PC-9 (cell line): ENCODE measurements around the gene MS4A10. TPM values are rescaled to one million over a fixed set of nuclear protein-coding genes. Genes with fewer than 3 reads are reported as not detected.

Experiments used
- BruUV-seq: library from RNA; stranded (reverse); fragments of 400-500 nt; replicated peaks from 2 replicates; lab custom pipeline; 2021; lab: Mats Ljungman, UMichigan
- CTCF ChIA-PET: fragments of 300-600 bp; sonication (Branson Sonifier 250); formaldehyde crosslinking; loops from one replicate; lab custom pipeline; 2022; ENCODE audit warnings: antibody characterized with exemption; lab: Charles Lee
- POLR2A ChIA-PET: fragments of 300-600 bp; sonication (Branson Sonifier 250); formaldehyde crosslinking; loops from one replicate; lab custom pipeline; 2022; ENCODE audit warnings: antibody characterized with exemption; ENCODE audit not compliant: unreplicated experiment; lab: Charles Lee
- DNase-seq, 2 experiments: peaks; one replicate each; pipeline versions ENCODE4 v3.0.0 to v3.0.0-alpha.2; 2015 to 2022; ENCODE audit warnings: mixed read lengths in 1 of 2
- H2AFZ ChIP-seq: fragments of 200-600 bp; sonication (generic); 2 replicates; pipeline ENCODE4 v1.8.1; 2017; ENCODE audit warnings: antibody characterized with exemption
- H3F3A ChIP-seq: fragments of 200-600 bp; sonication (generic); 2 replicates; pipeline ENCODE4 v1.8.1; 2017; ENCODE audit warnings: antibody characterized with exemption, mild to moderate bottlenecking, low read depth; ENCODE audit not compliant: insufficient read depth
- H3K27ac ChIP-seq: fragments of 200-600 bp; sonication (generic); 2 replicates; pipeline ENCODE4 v1.6.1; 2016; ENCODE audit warnings: mixed run types
- H3K27me3 ChIP-seq: fragments of 200-600 bp; sonication (generic); 2 replicates; pipeline ENCODE4 v1.6.1; 2016; ENCODE audit warnings: low read depth, mixed run types; ENCODE audit not compliant: insufficient read depth
- H3K36me3 ChIP-seq: fragments of 200-600 bp; sonication (generic); 2 replicates; pipeline ENCODE4 v1.6.1; 2016; ENCODE audit warnings: low read depth, mixed run types
- H3K4me1 ChIP-seq: fragments of 200-600 bp; sonication (generic); replicated peaks from 2 replicates; pipeline ENCODE4 v1.6.1; 2016; ENCODE audit warnings: mixed run types; ENCODE audit not compliant: insufficient read depth
- H3K4me2 ChIP-seq: fragments of 200-600 bp; sonication (generic); 2 replicates; pipeline ENCODE4 v1.6.1; 2017; ENCODE audit warnings: mixed run types
- H3K4me3 ChIP-seq: fragments of 200-600 bp; sonication (generic); 2 replicates; pipeline ENCODE4 v1.6.1; 2016; ENCODE audit warnings: mixed run types
- H3K79me2 ChIP-seq: fragments of 200-600 bp; sonication (generic); 2 replicates; pipeline ENCODE4 v1.6.1; 2017; ENCODE audit warnings: low read depth, mixed run types
- H3K9me2 ChIP-seq: fragments of 200-600 bp; sonication (generic); 2 replicates; pipeline ENCODE4 v1.8.1; 2017; ENCODE audit warnings: mild to moderate bottlenecking; ENCODE audit not compliant: insufficient read depth
- H3K9me3 ChIP-seq: fragments of 200-600 bp; sonication (generic); 2 replicates; pipeline ENCODE4 v1.8.1; 2016; ENCODE audit warnings: low read depth; ENCODE audit not compliant: insufficient read depth
- H4K20me1 ChIP-seq: fragments of 200-600 bp; sonication (generic); 2 replicates; pipeline ENCODE4 v1.8.1; 2017; ENCODE audit not compliant: insufficient read depth
- EZH2 ChIP-seq: fragments of 200-600 bp; sonication (generic); IDR thresholded peaks from 2 replicates; pipeline ENCODE4 v1.8.0; 2017; ENCODE audit warnings: antibody characterized with exemption, low read depth
- intact Hi-C: fragments of 100-400 bp; cut with micrococcal nuclease; formaldehyde crosslinking; loops from one replicate; pipeline ENCODE4 v1.10.0; 2022; ENCODE audit not compliant: unreplicated experiment
- total RNA-seq: library from RNA; stranded (reverse); gene quantifications from 2 replicates; pipeline ENCODE4 v1.2.3, GENCODE V29; 2021
- TF ChIP-seq, protein P1 (sequence below): fragments of 200-600 bp; sonication (generic); conservative IDR thresholded peaks from 2 replicates; pipeline ENCODE4 v1.6.1; 2017; ENCODE audit warnings: mixed run types, antibody characterized with exemption, mild to moderate bottlenecking, moderate library complexity

Gene MS4A10
- total RNA-seq, 1 experiment from 2014 or later: not detected

DNA sequence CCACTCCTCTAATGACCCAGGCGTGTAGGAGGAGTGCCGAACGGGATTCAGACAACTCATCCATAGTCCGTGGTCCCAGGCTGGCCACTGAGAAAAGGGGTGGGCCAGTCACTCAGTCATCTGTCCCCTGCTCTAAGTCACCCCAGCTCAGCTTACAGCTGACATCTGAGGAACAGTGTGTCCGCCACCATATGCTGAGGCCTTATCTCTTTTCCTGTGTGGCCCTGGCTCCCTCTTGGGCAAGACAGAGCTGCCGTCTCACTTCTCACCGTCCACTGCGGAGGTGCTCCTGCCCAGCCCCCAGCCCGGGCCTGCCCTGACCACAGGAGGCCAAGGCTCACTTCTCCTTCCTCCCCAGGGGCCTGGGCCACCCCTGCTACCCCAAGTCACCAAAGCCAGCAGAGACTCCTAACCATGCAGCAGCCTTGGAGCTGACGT, 63.6 kb downstream of the MS4A10 start:
- Histone ChIP-seq H2AFZ (no peak overlapping the region), H3K27me3 (no peaks in the 10 kb centered on the region), H3K9me3 (no peaks in the 10 kb centered on the region), H3K9me2 (no peaks in the 10 kb centered on the region), H3K36me3 (peaks cover 28% of the 10 kb centered on the region), H3K27ac (no peak overlapping the region), H3F3A (no peaks in the 10 kb centered on the region), H3K4me3 (no peak overlapping the region), H3K4me1 (peaks cover 11% of the 10 kb centered on the region), H3K79me2 (peaks cover 19% of the 10 kb centered on the region), H3K4me2 (no peak overlapping the region), H4K20me1 (peaks cover 13% of the 10 kb centered on the region)
- BruUV-seq: no TSS peak
- ChIA-PET CTCF (no interaction called here), POLR2A (no interaction called here)
- DNase-seq: no peak
- intact Hi-C loops: no loop called here
- TF ChIP-seq EZH2: no peak
- TF ChIP-seq, protein P1, sequence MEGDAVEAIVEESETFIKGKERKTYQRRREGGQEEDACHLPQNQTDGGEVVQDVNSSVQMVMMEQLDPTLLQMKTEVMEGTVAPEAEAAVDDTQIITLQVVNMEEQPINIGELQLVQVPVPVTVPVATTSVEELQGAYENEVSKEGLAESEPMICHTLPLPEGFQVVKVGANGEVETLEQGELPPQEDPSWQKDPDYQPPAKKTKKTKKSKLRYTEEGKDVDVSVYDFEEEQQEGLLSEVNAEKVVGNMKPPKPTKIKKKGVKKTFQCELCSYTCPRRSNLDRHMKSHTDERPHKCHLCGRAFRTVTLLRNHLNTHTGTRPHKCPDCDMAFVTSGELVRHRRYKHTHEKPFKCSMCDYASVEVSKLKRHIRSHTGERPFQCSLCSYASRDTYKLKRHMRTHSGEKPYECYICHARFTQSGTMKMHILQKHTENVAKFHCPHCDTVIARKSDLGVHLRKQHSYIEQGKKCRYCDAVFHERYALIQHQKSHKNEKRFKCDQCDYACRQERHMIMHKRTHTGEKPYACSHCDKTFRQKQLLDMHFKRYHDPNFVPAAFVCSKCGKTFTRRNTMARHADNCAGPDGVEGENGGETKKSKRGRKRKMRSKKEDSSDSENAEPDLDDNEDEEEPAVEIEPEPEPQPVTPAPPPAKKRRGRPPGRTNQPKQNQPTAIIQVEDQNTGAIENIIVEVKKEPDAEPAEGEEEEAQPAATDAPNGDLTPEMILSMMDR: no peak

DNA sequence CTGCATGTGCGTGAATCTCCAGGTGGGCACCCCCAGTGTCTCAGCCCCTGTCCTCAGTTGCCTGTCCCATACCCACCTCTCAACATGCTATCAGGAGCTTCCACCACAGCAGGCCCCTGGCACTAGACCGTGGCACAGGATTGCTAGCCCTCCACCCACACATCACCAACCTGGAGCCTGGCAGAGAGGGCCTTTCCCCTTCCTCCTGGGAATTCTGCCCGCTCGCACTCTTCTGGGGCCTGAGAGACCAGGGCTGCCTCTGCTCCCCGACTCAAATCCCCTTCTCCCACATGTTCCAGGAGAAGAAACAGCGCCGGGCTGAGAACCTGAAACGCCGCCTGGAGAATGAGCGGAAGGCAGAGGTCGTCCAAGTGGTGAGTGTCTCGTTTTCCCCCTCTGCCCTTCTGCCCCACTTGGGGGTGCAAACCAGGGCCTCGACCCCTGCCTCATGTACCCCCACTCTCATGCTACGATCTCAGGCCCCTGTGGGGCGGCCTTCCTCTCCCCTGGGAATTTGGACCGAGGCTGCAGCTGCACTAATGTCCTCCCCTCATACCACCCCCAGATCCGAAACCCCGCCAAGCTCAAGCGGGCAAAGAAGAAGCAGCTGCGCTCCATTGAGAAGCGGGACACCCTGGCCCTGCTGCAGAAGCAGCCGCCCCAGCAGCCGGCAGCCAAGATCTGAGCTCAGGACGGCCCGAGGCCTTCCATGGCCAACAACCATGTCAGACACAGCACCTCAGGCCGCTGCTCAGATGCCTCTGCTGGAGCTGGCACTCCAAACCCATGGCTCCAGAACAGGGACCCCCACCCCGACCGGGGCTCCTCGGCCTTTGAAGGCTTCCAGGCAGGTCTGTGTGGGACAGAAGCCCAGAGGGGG, 64.7 kb downstream of the MS4A10 start:
- ChIA-PET POLR2A (no interaction called here), CTCF (no interaction called here)
- Histone ChIP-seq H3K9me3 (no peaks in the 10 kb centered on the region), H4K20me1 (peaks cover 6% of the 10 kb centered on the region; the same call in 1 of the 2 replicates), H3K27ac (no peak overlapping the region), H3K4me3 (no peak overlapping the region), H3K4me2 (no peak overlapping the region), H3K9me2 (no peaks in the 10 kb centered on the region), H3K4me1 (no peaks in the 10 kb centered on the region; the same call in 1 of the 2 replicates), H3K79me2 (peaks cover 8% of the 10 kb centered on the region), H3K36me3 (peaks cover 24% of the 10 kb centered on the region), H2AFZ (no peak overlapping the region), H3K27me3 (no peaks in the 10 kb centered on the region), H3F3A (no peaks in the 10 kb centered on the region)
- BruUV-seq: no TSS peak
- TF ChIP-seq, protein P1: no peak
- no peak for TF ChIP-seq EZH2
- intact Hi-C loops: no loop called here
- no peak for DNase-seq

Other genes starting within 250 kb of the MS4A10 start
- gene MS4A8, start 85.7 kb upstream of the MS4A10 start, total RNA-seq: not detected in 2 replicates
- not detected in 2 replicates for gene MS4A18, start 60.6 kb upstream of the MS4A10 start, total RNA-seq
- not detected in 2 replicates for gene MS4A15, start 28.5 kb upstream of the MS4A10 start, total RNA-seq
- gene CCDC86, start 56.8 kb downstream of the MS4A10 start, total RNA-seq: 34.8 and 35.6 TPM in 2 replicates
- 0.18 TPM in 1 of 2 replicates, not detected in the other for gene PTGDR2, start 70.6 kb downstream of the MS4A10 start, total RNA-seq
- not detected in 2 replicates for gene ZP1, start 82.2 kb downstream of the MS4A10 start, total RNA-seq
- 135 and 160 TPM in 2 replicates for gene PRPF19, start 121.3 kb downstream of the MS4A10 start, total RNA-seq
- 104 and 105 TPM in 2 replicates for gene TMEM109, start 128.8 kb downstream of the MS4A10 start, total RNA-seq
- gene TMEM132A, start 139.1 kb downstream of the MS4A10 start, total RNA-seq: 54.4 and 90.3 TPM in 2 replicates
- 2.7 and 5.5 TPM in 2 replicates for gene SLC15A3, start 166.8 kb downstream of the MS4A10 start, total RNA-seq
- 0.74 and 3.3 TPM in 2 replicates for gene CD6, start 186.3 kb downstream of the MS4A10 start, total RNA-seq